HG03135 (cell line): Measurements from ENCODE around the gene SNAPC4.

Experiments
- ATAC-seq: cut with Tn5 transposase; IDR thresholded peaks from one replicate; pipeline ENCODE4 v1.9.1; 2021; ENCODE audit warnings: mild to moderate bottlenecking, moderate library complexity; ENCODE audit not compliant: unreplicated experiment

SNAPC4 gene

DNA sequence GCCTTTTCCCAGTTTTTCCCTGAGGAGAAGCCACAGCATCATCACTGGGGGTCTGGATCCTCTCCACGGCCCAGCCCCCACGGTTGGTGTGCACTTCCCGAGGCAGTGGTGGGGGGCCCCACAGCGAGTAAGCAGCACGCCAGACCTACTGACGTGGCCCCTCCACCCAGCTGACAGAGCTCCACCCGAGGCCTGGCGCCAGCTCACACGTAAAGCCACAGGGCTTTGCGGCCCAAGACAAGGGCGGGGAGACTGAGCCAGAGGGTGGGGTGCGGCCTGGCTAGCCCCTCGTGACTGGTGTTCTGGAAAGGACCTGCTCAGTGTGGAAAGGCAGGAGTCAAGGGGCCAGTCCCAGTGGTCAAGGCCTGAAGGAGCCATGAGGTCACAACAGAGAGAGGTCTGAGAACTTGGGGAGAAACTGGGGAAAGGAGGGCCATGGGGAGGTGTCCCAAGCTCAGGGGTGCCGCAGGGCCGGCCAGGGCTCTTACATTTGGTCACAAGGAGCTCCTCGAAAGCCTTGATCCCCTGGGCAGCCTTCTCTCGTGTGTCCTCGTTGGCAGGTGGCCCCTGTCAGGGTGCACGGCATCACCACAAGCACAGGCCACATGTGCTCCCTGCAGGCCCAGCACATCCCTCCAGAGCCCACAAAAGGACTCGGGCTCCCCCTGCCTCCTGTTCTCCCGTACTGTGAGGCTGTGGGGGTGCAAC, 5.5 kb downstream of the SNAPC4 start:
- ATAC-seq, result no peak

DNA sequence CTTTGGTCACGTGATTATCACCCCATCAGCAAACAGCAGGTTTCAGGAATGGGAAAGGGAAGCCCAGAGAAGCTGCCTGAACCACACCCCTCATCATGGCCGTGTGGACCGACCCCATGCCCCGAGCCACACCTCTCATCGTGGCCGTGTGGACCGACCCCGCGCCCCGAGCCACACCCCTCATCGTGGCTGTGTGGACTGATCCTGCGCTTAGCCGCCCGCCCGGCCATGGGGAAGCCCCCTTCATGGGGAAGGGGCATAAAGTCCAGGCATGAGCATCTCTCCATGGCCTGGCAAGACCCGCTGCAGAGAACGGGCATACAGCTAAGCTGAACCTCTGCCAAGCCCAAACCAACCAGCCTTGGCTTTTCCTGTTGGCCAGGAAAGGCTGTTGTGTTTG, 6.4 kb downstream of the SNAPC4 start:
- no peak for ATAC-seq

DNA sequence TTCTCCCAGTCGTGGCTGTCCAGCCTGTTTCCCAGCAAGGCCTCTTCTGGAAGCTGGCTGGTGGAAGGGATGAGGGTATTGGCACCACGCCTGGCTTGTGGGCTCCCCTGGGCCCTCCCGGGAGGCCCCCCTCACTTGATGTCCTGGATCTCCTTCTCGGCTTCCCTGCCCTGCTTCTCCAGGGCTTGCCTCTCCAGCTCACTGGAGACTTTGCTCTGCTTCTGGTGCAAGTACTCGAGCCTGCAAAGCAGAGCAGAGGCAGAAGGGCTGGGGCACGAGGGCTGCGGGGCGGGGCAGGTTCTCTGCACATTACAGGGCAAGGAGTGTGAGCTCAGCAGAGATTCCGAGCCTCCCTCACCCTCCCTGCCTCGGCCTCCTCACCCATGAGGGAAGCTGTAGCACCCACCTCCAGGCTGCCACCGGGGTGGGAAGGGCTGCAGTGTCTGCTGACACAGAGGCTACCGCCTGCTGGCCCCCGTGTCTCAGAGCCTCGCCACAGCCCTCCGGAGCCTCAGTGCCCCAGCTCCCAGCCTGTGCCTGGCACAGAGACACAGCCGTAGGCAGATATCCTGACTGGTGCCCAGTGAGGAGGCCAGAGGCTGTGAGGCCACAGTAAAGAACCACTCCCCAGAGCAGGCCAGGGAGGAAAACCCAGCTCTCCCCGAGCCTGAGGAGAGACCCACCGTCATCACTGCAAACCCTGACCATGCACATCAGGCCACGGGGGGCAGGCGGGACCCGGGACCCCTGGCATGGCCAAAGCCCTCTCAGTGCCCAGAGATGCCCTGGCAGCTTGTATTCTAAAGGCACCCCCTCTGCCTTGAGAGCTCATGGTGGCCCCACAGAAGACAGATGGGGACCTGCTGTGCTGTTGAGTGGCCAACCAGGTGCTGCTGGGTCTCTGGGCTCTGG, 7.2 kb downstream of the SNAPC4 start:
- no peak for ATAC-seq

DNA sequence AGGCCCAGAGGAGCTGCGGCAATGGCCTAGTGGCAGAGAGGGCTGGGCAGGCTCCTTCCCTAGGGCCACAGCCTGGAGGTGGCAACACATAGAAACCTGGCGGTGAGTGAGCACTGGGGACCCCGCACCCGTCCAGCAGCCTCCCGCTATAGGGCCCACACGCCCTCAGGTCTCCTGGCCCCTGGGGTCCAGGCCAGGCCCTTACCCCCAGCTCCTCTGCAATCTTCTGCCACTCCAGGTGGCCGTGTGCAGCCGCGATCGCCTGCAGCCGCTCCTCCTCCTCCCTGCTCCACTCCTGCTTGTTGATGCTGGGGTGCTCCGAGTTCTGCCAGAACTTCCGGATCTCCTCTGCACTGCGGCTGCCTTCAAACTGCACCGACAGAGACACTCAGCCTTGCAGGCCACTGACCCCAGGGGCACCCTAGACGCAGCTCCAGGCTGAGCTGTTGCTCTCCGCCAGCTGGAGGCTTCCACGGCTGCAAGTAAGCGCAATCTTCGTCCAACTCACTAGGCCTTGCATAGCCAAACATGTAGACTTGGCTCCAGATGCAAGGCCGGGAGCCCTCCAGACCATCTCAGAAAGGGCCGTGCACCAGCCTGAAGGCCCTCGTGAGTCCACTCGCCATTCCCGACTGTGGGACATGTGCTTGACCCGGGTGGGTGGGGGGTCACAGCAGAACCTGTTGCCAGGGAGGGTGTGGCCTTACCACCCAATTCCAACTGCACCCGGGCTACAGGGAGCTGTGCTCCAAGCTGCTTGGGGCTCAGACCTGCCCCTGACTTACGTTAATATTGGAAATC, 8.0 kb downstream of the SNAPC4 start:
- no peak for ATAC-seq

DNA sequence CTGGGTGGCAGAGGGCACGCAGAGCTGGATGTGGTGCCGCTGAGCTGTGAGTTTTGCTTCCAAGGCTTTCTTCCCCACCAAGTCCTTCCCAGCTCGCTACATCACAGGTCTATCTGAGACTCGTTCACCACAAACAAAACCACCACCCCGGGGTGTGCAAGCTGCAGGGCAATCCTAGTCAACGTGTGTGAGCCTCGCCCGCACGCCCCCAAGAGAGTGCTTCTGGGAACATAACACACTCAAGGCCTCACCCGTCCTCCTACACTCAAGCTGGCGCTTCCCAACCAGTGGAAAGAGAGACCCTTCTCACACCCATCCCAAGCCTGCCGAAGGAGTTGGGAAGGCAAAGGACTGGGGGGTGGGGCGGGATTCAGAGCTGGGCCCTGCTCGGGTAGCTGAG, 10.6 kb downstream of the SNAPC4 start:
- no peak for ATAC-seq

DNA sequence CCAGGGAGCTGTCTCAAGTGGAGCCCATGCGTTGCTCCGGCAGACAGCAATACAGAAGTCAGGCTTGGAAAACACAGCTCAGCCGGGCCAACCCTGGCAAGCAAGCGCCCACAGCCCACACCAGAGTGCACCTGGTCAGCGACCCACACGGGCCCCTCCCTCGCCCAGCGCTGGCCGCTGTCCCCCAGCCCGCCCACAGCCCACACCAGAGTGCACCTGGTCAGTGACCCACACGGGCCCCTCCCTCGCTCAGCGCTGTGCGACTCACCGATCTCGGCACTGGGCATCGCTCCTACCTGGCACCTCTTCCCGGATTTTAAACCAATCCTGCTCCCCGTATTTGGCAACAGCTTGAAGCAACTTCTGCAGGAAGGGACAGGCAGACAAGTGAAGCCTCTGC, 12.8 kb downstream of the SNAPC4 start:
- ATAC-seq, result no peak

DNA sequence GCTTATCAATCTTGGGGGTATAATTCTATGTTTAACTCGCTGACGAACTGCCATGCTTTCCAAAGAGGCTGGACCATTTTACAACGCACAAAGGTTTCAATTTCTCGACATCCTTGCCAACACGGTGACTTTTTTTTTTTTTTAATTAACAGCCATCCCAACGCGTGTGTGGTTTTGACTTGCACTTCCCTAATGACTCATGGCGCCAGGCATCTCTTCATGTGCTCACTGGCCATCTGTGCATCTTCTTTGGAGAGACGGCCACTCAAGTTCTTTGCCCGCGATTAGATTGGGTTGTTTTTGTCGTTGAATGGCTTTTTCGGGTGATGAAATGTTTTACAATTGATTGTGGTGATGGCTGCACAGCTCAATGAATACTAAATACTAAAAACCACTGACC, 14.0 kb downstream of the SNAPC4 start:
- no peak for ATAC-seq

DNA sequence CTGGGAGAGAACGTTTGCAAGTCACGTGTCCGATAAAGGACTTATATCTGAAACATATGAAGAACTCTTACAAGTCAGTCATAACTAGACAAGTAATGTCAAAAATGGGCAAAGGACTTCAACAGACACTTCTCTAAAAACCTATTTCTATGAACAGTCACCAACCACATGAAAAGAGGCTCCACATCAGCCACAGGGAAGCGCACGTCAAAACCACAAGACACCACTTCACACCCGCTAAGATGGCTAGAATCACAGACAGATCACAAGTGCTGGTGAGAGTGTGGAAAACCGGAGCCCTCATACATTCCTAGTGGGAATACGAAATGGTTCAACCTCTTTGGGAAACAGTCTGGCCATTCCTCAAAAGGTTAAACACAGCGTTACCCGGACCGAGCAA, 15.0 kb downstream of the SNAPC4 start:
- no peak for ATAC-seq

DNA sequence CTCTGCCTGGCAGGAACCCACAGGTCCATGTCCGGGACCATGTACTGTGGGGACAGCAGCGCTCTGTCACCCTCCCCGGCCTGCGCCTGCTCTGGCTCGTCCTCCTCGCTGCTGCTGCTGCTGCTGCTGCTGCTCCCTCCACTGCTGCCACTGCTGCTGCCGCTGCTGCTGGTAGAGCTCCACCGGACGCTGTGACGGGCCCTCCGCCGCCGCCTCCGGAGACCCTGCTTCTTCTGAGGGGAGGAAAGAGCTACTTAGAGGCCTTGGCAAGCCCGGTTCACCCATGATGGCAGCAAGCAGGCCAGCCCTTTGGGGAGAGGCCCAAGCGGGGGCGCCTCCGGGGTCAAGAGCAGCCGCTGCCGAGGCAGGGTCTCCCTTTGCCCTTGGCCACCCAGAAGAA, 16.5 kb downstream of the SNAPC4 start:
- ATAC-seq, result no peak

DNA sequence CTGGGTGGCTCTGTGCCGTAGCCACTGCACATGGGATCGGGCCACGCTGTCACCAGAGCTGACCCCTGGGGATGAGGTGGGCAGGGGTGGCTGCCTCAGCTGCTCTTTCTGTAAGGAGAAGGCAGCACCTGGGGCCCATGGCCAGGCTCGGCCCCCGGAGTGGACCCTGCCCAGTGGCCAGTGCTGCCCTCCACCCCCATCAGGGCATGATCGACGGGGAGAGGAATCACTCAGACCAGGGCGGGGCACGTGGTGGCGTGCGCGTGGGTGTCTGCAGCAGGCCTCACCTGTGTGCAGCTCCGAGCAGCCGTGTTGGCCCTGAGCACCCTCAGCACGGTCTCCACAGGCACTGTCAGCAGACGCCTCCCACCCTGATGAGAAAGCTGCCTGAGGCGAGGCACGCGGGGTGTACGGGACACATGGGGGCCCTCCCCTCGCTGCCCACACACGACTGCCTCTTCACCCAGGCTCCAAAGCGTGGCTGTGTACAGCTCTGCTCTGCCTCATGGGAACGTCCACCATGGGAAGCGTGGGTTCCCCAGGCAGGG, 17.9 kb downstream of the SNAPC4 start:
- ATAC-seq, result no peak

DNA sequence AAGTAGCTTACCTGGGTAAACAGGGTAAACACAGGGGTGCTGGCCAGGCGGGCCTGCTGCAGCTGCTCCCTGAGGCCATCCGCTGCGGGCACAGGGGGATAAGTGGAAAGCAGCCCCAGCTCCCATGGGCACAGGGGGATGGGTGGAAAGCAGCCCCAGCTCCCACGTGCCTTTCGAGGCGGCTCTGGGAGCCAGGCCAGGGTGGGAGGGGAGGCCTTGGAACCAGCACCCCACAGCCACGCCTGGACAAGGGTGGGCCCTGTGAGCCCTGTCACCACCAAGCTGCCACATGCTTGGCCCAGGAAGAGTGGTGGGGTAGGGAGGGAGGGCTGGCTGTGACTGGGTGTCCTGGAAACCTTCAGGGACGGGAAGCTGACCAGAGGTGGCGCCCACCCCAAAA, 18.7 kb downstream of the SNAPC4 start:
- no peak for ATAC-seq

DNA sequence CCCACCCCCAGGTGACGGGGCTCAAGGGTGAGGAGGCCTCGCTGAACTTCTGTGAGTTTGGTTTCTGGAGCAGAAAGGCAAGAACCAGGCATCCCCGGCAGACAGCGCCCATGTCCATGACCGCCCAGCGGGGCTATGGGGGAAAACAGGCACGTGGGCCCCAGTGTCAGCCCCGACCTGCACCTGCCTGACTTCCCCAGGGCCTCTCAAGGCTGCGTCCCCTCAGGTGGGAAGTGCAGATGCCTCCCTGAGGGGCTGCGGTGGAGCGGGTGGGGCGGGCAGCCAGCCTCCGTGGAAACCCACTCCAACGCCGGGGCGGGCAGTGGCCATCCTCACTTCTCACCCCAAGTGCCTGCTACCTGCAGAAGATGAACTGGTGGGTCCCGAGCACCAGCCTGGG, 19.6 kb downstream of the SNAPC4 start:
- ATAC-seq, result no peak

DNA sequence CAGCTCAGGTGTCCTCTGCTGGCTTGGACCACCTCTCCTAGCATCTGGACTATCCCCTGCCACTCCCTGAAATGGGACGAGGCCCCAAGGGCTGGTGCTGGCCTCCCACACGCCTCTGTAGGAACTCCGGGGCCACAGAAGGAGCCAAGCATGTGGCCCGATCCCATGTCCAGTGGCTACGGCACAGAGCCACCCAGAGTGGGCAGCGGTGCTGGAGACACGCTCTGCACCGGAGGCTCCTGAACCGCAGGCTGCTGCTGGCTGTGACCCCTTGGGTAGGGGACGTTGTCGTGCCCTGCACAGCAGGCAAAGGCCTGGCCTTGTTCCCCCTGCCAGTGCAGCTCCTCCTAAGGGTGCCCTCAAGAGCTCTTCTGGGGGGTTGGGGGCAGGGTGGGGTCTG, 20.1 kb downstream of the SNAPC4 start:
- ATAC-seq, result no peak

DNA sequence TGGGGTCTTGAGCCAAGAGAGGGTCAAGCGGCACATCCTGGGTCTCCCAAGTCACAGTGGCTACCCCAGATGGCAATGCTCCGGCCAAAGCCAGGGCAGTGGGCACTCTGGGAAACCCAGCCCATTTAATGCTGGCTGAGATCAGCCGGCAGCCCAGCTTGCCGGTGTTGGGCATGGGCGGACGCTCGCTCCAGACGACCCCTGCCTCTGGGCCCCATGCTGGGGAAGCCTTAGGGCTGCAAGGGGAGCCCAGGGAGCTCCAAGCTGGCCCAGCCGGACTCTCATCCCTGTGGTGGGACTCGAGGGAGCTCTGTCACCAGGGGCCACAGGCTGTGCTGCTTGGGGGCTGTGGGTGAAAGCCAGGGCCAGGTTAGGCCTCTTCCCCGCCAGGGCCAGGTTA, 20.6 kb downstream of the SNAPC4 start:
- no peak for ATAC-seq

DNA sequence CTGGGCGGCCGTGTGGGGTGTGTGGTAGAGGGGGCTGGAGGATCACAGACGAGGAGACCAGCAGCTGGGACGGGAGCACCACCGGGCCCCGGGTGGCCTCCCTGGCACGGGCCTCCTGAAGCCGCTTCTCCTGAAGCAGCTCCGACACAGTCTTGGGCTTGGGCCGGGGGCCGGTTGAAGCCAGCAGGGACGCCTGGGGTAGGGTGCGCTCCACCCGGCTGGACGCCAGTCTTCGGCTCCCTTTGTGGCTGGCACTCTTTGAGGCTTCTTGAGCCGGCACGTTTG, 21.0 kb downstream of the SNAPC4 start:
- ATAC-seq, result no peak

DNA sequence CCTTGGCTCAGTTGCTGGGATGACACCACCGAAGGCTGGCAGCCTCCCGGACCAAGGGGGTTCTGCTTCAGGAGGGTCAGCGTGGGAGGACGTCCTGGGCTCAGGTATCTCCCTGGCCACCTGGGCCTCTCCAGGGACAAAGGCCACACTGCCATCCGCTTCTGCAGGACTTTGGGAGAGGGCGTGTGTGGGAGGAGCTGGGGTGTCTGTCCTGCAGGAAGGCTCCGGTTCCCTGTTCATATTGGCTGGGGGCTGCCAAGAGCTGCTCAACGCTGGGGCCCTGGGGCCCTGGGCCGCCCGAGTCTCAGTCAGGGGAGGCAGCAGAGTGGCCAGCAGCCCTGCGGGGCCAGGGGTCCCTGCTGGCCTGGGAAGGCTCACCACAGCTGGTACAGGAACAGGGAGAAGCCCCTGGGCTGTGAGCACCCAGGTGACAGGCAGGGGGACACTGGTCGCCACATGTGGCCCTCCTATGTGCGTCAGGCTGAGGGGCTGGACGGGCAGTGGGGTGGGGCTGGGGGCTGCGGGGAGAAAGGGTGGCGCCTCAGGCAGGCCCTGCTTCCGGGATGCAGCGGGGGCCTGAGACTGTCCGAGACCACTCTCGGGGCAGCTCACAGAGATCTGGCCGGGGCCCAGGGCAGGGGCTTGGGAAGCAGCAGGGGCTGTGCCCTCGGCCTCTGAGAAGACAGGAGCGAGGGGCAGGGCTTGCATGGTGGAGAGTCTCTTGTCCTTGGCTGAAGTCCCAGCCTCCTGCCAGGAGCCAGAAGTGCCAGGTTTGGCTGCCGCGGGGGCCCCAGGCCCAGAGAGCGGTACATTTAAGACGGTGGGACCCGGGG, 21.6 kb downstream of the SNAPC4 start:
- ATAC-seq, result no peak

DNA sequence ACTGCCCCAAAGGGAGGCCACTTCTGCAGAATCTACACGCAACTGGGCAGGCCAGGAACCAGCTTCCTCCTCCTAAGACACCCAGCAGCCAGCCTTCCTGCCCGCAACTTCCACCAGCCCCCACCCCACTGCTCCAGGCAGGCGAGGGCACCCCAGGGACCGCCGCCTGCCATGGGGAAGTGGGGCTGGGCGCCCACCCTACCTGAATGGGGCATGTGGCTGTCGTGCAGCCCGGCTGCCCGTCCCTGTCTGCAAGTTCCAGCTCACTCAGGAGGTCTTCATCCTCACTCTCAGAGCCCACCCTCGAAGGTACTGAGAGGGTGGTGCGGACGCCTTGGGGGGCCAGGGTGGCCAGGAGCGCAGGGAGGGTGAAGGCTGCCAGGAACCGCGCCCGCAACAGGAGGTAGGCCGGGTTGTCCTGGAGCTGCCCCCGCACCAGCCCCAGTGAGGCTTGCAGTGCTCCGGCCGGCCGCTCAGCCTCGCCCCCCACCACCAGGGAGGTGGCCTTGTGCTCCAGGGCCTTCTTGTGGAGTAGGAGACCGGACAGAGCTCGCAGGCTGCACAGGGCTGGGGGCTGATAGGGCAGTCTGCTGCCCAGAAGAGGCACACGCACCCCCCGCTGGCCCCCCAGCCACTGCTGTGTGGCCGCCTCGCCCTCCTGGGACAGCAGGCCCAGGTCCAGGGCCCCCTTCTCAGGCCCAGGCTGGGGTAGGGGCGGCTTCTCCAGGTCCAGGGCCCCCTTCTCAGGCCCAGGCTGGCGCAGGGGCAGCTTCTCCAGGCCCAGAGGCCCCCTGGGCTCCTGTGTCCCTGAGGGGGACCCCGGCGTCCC, 22.4 kb downstream of the SNAPC4 start:
- no peak for ATAC-seq

DNA sequence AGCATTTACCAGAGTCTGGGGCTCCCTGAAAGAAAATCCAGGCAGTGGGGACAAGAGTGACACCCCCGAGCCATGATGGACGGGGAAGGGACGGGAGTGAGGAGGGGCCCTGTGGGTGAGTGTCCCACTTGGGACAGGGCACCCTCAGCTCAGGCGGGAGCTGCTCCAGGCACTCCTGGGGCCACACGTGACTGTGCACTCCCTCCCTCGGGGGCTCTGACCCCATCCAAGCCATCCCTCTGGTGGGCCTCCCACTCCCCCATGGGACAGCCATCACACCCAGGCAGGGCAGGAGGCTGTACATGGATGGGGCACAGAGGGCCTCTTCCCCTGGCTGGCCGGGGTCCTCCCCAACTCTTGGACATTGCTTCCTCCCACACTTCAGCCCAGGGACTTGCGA, 23.5 kb downstream of the SNAPC4 start:
- ATAC-seq, result no peak

DNA sequence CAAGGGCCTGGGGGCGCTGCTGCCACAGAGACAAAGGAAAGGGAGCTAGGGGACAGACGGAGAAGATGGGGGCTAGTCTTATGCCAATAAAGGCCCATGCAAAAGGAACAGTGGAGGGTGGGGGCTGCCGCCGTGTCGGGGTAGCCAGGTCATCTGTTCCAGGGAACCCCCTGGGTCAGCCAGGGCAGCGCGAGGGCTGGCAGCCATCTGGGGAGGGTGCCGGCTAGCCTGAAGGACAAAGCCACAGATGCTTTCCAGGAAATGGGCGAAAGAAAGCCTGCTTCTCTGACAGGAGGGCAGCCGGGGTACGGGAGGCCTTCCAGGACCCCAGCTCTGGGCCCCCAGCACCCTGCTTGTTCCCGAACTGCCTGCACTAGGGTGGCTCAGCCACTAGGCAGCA, 24.9 kb downstream of the SNAPC4 start:
- no peak for ATAC-seq

DNA sequence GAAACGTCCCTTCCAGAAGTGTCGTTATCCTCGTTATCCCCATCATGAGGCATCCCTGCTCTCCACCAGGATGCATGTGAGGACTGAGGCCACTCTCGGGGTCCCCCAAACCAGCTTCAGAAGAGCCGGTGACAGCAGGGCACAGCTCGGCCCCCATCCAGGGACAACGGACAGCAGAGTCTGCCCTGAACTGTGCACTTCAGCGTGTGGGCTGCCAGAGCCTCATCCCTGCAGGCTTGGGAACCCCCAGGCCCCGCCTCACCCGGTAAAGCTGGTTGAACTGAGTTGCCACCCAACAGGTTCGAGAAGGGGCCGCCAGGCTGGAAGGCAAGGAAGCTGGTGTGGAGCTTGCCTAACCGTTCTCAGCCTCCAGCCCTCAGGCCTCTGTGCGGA, 25.8 kb downstream of the SNAPC4 start:
- ATAC-seq, result no peak
